Cardiac fibroblast (primary cell): Measurements from ENCODE around the gene TINAGL1.

Source experiments
- DNase-seq, 2 donors: peaks; one replicate each; pipeline versions ENCODE4 v3.0.0 to v3.0.0-alpha.2; 2010; ENCODE audit warnings: low read depth in 2 of 2
- H3K4me3 ChIP-seq, 2 donors: replicated peaks in 1 of 2; 1 replicate in 1 of 2; 2 replicates in 1 of 2; pipeline ENCODE4 v1.5.1; 2011; ENCODE audit warnings: low read depth in 2 of 2, low read length in 2 of 2, mild to moderate bottlenecking in 2 of 2, moderate library complexity in 1 of 2
- CTCF ChIP-seq: IDR thresholded peaks from one replicate; pipeline ENCODE4 v1.5.1; 2011; ENCODE audit warnings: low read depth, mild to moderate bottlenecking, low read length, inconsistent platforms

The TINAGL1 gene

GRCh38 chr1:31567956-31568570 lies 8.3 kb upstream of the TINAGL1 start:
- DNase-seq = peak in 1 of 2 donors; percentile 49

GRCh38 chr1:31568895-31569595 lies 7.3 kb upstream of the TINAGL1 start:
- DNase-seq = no peak
- no peak overlapping the region for H3K4me3 ChIP-seq
- no peak for TF ChIP-seq CTCF

More at GRCh38 chr1:31567956-31568570, 8.3 kb upstream of the TINAGL1 start:
- no peak overlapping the region for H3K4me3 ChIP-seq
- TF ChIP-seq CTCF = no peak

- no peak for TF ChIP-seq CTCF
These were observed 6.6 kb upstream of the TINAGL1 start for GRCh38 chr1:31569596-31570173.

GRCh38 chr1:31570228-31570627 lies 6.1 kb upstream of the TINAGL1 start:
- no peak for TF ChIP-seq CTCF
- no peak overlapping the region for H3K4me3 ChIP-seq
- DNase-seq = no peak

More at GRCh38 chr1:31569596-31570173, 6.6 kb upstream of the TINAGL1 start:
- DNase-seq = no peak
- no peak overlapping the region for H3K4me3 ChIP-seq

GRCh38 chr1:31570906-31571305 lies 5.4 kb upstream of the TINAGL1 start:
- DNase-seq = peak in 1 of 2 donors; percentile 40
- TF ChIP-seq CTCF = no peak
- H3K4me3 ChIP-seq = no peak overlapping the region

- H3K4me3 ChIP-seq = no peak overlapping the region
- TF ChIP-seq CTCF = no peak
- no peak for DNase-seq
These were observed 4.7 kb upstream of the TINAGL1 start for GRCh38 chr1:31571340-31572295.
